Measurements from ENCODE around the gene ONECUT2. TPM values are rescaled to one million over a fixed set of nuclear protein-coding genes. Genes with fewer than 3 reads are reported as not detected.
"Not testable (repeated sequence)": the region's sequence is repeated elsewhere in the genome, so short reads cannot be mapped to it uniquely, and the experiment has no call there.

Gene ONECUT2
- total RNA-seq, 1 donor from 2014 or later = 0.06 TPM

DNA sequence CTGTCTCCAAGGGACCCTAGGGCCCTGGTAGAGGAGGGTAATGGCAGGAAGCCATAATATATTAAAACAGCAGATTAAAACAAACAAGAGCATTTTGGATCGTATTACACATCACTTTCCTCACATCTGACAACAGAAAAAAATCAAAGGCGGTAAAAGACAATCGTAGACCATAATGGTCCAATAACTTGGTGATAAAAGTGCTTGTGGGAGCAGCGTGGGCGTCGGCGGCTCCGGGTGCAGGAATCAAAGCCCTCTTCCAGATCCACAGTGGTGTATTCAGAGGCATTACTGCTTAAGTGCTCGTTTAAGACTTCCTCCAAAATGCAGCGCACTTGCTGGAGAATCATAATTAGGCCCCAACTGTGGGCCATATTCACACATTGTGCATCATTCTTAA, 83.4 kb downstream of the ONECUT2 start:
- no peaks in the 10 kb centered on the region for H3K9me3 Mint-ChIP-seq

DNA sequence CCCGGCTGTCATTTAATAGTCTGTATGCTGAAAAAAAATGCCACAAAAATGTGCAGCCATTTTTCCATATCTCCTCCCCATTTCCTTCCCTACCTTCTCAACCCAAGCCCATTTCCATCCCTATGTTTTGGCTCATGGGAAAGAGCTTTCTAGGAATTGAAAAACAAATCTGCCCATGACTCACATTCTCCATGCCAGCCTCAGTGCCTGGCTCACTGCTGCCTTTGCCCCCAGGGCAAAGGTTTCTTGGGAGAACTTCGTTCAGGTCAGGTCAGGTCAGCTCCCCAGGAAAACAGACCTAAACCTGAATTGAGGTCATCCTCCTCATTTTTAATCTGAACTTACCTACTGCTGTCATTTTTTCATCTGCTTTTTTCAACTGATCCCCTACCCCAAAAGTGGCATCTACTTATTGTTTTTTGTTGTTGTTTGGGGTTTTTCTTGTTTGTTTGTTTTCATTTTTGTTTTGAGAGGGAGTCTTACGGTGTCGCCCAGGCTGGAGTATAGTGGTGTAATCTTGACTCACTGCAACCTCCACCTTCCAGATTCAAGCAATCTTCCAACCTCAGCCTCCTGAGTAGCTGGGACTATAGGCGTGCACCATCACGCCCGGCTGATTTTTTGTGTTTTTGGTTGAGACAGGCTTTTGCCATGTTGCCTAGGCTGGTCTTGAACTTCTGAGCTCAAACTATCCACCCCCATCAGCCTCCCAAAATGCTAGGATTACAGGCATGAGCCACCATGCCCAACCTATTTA, 84.7 kb downstream of the ONECUT2 start:
- H3K27ac Mint-ChIP-seq = no peak overlapping the region
- H3K4me1 ChIP-seq = no peaks in the 10 kb centered on the region
- no peaks in the 10 kb centered on the region for H3K4me1 Mint-ChIP-seq
- H3K79me2 ChIP-seq (ENCODE audit: low read depth) = no peaks in the 10 kb centered on the region
- H3K27ac ChIP-seq = no peak overlapping the region
- H3K27me3 ChIP-seq = no peaks in the 10 kb centered on the region
- no peaks in the 10 kb centered on the region for H3K36me3 Mint-ChIP-seq
- no peaks in the 10 kb centered on the region for H3K9me3 ChIP-seq (ENCODE audit: low read depth)
- no peaks in the 10 kb centered on the region for H4K20me1 ChIP-seq (ENCODE audit: low read depth)
- TF ChIP-seq EZH2phosphoT487 (IDR thresholded peaks at IDR 0.05) (no peak), EZH2 (IDR thresholded peaks at IDR 0.05) (no peak)
- TF ChIP-seq, protein P1, sequence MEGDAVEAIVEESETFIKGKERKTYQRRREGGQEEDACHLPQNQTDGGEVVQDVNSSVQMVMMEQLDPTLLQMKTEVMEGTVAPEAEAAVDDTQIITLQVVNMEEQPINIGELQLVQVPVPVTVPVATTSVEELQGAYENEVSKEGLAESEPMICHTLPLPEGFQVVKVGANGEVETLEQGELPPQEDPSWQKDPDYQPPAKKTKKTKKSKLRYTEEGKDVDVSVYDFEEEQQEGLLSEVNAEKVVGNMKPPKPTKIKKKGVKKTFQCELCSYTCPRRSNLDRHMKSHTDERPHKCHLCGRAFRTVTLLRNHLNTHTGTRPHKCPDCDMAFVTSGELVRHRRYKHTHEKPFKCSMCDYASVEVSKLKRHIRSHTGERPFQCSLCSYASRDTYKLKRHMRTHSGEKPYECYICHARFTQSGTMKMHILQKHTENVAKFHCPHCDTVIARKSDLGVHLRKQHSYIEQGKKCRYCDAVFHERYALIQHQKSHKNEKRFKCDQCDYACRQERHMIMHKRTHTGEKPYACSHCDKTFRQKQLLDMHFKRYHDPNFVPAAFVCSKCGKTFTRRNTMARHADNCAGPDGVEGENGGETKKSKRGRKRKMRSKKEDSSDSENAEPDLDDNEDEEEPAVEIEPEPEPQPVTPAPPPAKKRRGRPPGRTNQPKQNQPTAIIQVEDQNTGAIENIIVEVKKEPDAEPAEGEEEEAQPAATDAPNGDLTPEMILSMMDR (IDR thresholded peaks at IDR 0.05) = no peak
- H3K4me2 ChIP-seq = no peak overlapping the region
- H3K4me3 Mint-ChIP-seq = no peak overlapping the region
- no peaks in the 10 kb centered on the region for H3K36me3 ChIP-seq
- no peaks in the 10 kb centered on the region for H3K9me3 Mint-ChIP-seq
- no peak overlapping the region for H3K9ac ChIP-seq
- H3K4me3 ChIP-seq = no peak overlapping the region
- no peak overlapping the region for H2AFZ ChIP-seq (replicated peaks)
- peaks cover 2% of the 10 kb centered on the region for H3K27me3 Mint-ChIP-seq (ENCODE audit: insufficient read depth, low read depth)
- no peaks in the 10 kb centered on the region for H3F3A ChIP-seq (ENCODE audit: low read depth)
- DNase-seq (ENCODE audit: low spot score) = no peak

More for the DNA sequence above, 83.4 kb downstream of the ONECUT2 start:
- TF ChIP-seq EZH2phosphoT487 (IDR thresholded peaks at IDR 0.05) (no peak), EZH2 (IDR thresholded peaks at IDR 0.05) (no peak)
- TF ChIP-seq, protein P1 (IDR thresholded peaks at IDR 0.05) = no peak
- Mint-ChIP-seq H3K4me3 (no peak overlapping the region), H3K27ac (no peak overlapping the region), H3K4me1 (no peaks in the 10 kb centered on the region), H3K36me3 (no peaks in the 10 kb centered on the region), H3K27me3 (ENCODE audit: insufficient read depth, low read depth) (peaks cover 2% of the 10 kb centered on the region)
- Histone ChIP-seq H3K27ac (no peak overlapping the region), H3K27me3 (no peaks in the 10 kb centered on the region), H3K9me3 (ENCODE audit: low read depth) (no peaks in the 10 kb centered on the region), H4K20me1 (ENCODE audit: low read depth) (no peaks in the 10 kb centered on the region), H3K4me3 (no peak overlapping the region), H3K4me2 (no peak overlapping the region), H2AFZ (replicated peaks) (no peak overlapping the region), H3K9ac (no peak overlapping the region), H3K4me1 (no peaks in the 10 kb centered on the region), H3K79me2 (ENCODE audit: low read depth) (no peaks in the 10 kb centered on the region), H3F3A (ENCODE audit: low read depth) (no peaks in the 10 kb centered on the region), H3K36me3 (no peaks in the 10 kb centered on the region)
- no peak for DNase-seq (ENCODE audit: low spot score)

DNA sequence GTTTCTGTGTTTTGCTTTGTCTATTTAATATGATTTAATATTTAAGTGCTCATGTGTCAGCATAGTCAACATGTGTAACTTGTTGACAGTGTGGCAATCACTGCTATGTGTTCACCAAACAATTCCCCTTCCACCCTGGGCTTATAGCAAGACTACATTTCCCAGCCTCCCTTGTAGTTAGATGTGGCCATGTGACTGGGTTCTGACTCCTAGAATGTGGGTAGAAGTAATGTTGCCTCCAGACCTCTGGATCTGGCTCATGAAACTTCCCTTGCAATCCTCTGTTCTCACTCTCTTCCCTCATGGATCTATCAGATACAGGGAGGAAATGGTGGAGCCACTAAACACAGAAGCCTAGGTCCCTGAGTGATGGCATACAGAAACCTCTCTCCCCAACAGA, 87.2 kb downstream of the ONECUT2 start:
- not testable (repeated sequence) for H3K27me3 ChIP-seq; H4K20me1 ChIP-seq (ENCODE audit: low read depth); H2AFZ ChIP-seq (replicated peaks); H3K36me3 ChIP-seq; H3K9ac ChIP-seq; H3K36me3 Mint-ChIP-seq; H3K4me3 ChIP-seq; H3K4me1 ChIP-seq; H3K9me3 Mint-ChIP-seq; H3K27ac ChIP-seq; H3K4me3 Mint-ChIP-seq; H3K27me3 Mint-ChIP-seq (ENCODE audit: insufficient read depth, low read depth); DNase-seq (ENCODE audit: low spot score); H3K79me2 ChIP-seq (ENCODE audit: low read depth); H3K9me3 ChIP-seq (ENCODE audit: low read depth); H3F3A ChIP-seq (ENCODE audit: low read depth); H3K4me2 ChIP-seq; H3K27ac Mint-ChIP-seq; H3K4me1 Mint-ChIP-seq

DNA sequence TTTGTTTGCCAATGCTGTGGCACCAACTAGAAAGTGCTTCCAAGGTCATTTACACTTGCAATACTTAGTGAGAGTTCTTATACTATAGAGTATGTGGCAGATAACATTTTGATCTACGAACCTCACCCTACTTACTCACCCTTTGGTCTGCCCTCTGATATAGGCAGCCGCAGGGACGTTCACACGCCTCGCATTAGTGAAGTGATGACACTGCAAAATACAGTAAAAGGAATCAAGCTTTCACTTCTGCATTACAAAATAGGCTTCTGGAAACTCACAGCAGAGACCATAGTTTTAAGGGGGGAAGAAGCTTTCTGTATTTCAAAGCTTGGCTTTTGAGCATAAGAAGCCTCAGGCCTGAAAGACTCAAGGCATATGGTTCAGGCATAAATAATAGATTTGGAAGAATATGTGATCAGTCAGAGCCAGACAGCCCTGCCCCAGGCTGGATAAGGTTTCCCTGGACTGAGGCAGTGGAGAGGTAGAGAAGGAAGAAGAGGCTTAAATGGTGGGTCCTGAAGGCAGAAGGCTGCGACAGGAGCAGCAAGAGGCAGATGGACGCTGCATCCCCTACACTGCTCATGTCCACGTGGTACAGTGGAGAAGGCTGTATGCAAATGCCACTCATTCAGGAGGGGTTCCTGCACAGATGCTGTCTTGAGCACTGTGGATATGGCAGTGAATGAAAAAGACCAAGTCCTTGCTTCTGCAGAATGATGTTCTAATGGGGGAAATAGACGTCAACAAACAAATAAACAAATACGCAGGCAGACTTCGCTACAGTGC, 88.2 kb downstream of the ONECUT2 start:
- TF ChIP-seq EZH2 (IDR thresholded peaks at IDR 0.05) (no peak), EZH2phosphoT487 (IDR thresholded peaks at IDR 0.05) (no peak)
- TF ChIP-seq, protein P1 (IDR thresholded peaks at IDR 0.05) = no peak
- Histone ChIP-seq H4K20me1 (ENCODE audit: low read depth) (no peaks in the 10 kb centered on the region), H3K27ac (no peak overlapping the region), H3K79me2 (ENCODE audit: low read depth) (no peaks in the 10 kb centered on the region), H3K4me2 (no peak overlapping the region), H2AFZ (replicated peaks) (no peak overlapping the region), H3K4me3 (no peak overlapping the region), H3K9me3 (ENCODE audit: low read depth) (no peaks in the 10 kb centered on the region), H3K4me1 (peaks cover 3% of the 10 kb centered on the region), H3F3A (ENCODE audit: low read depth) (no peaks in the 10 kb centered on the region), H3K27me3 (no peaks in the 10 kb centered on the region), H3K9ac (no peak overlapping the region), H3K36me3 (no peaks in the 10 kb centered on the region)
- peaks cover 3% of the 10 kb centered on the region for H3K9me3 Mint-ChIP-seq
- no peak overlapping the region for H3K27ac Mint-ChIP-seq
- H3K4me3 Mint-ChIP-seq = no peak overlapping the region
- DNase-seq (ENCODE audit: low spot score) = no peak
- no peaks in the 10 kb centered on the region for H3K36me3 Mint-ChIP-seq
- H3K4me1 Mint-ChIP-seq = peaks cover 7% of the 10 kb centered on the region
- H3K27me3 Mint-ChIP-seq (ENCODE audit: insufficient read depth, low read depth) = peaks cover 11% of the 10 kb centered on the region

All from neural progenitor cell (in vitro differentiated cells).